ENCODE data around the gene SPTLC2. TPM values are rescaled to one million over a fixed set of nuclear protein-coding genes. Genes with fewer than 3 reads are reported as not detected.

SPTLC2 gene
- total RNA-seq, 2 donors from 2014 or later = 4.9 to 11.7 TPM

DNA sequence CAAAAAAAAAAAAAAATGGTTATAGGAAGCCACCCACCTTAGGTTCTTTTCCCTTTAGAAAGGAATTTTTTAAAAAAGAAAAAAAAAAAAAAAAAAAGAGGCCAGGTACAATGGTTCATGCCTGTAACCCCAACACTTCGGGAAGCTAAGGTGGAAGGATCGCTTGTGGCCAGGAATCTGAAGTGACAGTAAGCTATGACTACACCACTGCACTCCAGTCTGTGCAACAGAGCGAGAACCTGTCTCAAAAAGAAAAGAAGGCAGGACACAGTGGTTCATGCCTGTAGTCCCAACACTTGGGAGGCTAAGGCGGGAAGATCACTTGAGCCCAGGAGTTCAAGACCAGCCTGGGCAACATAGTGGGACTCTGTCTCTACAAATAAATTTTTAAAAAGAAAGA is 36.0 kb downstream of the SPTLC2 start:
- intact Hi-C loops (cut with DNase I) = no loop called here
- 93 to 97% methylated on average over 4 of the region's 4 CpGs for WGBS, 2 donors
- Histone ChIP-seq H3K9me3 (no peaks in the 10 kb centered on the region), H3K27me3 (no peaks in the 10 kb centered on the region), H3K27ac (no peak overlapping the region), H3K4me3 (no peak overlapping the region), H3K4me1 (peaks cover 12% of the 10 kb centered on the region), H3K36me3 (replicated peaks in 1 of 2; ENCODE audit: insufficient read depth in 1 of 2, low read depth in 2 of 2) (peaks cover 0 to 1% of the 10 kb centered on the region in 2 donors)
- no peak for DNase-seq
- TF ChIP-seq POLR2A (IDR thresholded peaks at IDR 0.05) = no peak
- TF ChIP-seq, protein P1, sequence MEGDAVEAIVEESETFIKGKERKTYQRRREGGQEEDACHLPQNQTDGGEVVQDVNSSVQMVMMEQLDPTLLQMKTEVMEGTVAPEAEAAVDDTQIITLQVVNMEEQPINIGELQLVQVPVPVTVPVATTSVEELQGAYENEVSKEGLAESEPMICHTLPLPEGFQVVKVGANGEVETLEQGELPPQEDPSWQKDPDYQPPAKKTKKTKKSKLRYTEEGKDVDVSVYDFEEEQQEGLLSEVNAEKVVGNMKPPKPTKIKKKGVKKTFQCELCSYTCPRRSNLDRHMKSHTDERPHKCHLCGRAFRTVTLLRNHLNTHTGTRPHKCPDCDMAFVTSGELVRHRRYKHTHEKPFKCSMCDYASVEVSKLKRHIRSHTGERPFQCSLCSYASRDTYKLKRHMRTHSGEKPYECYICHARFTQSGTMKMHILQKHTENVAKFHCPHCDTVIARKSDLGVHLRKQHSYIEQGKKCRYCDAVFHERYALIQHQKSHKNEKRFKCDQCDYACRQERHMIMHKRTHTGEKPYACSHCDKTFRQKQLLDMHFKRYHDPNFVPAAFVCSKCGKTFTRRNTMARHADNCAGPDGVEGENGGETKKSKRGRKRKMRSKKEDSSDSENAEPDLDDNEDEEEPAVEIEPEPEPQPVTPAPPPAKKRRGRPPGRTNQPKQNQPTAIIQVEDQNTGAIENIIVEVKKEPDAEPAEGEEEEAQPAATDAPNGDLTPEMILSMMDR (IDR thresholded peaks at IDR 0.05) = no peak
- no peak for ATAC-seq

DNA sequence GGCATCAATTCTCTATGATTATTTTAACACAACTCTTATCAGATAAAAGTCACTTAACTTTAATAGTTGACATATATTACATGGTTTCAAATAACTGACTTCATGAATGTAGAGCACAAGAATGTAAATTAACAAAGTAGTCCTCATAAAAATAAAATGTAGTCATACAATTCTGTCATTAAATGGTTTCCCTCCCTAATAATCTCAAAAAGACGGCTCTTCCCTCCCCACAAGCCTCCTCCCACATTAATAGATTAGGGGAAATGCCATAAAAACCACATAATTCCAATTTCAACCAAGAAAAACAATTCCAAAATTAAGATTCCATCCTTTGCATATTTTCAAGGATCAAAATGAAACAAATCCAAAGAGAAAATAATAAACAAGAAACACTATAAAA is 36.7 kb downstream of the SPTLC2 start:
- intact Hi-C loops (cut with DNase I) = no loop called here
- DNase-seq (no peak), ATAC-seq (no peak)
- TF ChIP-seq POLR2A (IDR thresholded peaks at IDR 0.05) = no peak
- TF ChIP-seq, protein P1 (IDR thresholded peaks at IDR 0.05) = no peak
- no peaks in the 10 kb centered on the region for H3K27me3 ChIP-seq
- no peak overlapping the region for H3K4me3 ChIP-seq
- no peaks in the 10 kb centered on the region for H3K9me3 ChIP-seq
- H3K27ac ChIP-seq = no peak overlapping the region
- 76 to 91% methylated on average over 1 of the region's 1 CpG for WGBS, 2 donors
- peaks cover 0 to 1% of the 10 kb centered on the region in 2 donors for H3K36me3 ChIP-seq (replicated peaks in 1 of 2; ENCODE audit: insufficient read depth in 1 of 2, low read depth in 2 of 2)
- H3K4me1 ChIP-seq = peaks cover 12% of the 10 kb centered on the region

DNA sequence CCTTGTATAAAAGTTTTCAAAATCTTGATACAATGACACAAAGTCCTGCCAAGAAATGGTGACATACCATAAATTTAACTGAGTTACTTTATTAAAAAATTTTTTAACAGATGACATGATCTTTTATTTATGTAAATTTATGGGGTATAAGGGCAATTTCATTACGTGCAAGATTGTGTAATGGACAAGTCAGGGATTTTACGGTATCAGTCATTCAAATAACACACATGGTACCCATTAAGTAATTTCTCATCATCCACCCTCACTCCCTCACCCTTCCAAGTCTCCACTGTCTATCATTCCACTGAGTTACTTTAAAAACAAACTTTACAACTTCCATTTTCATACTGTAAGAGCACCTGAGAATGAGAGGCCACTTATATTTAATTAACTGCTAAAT is 37.4 kb downstream of the SPTLC2 start:
- Histone ChIP-seq H3K4me3 (no peak overlapping the region), H3K36me3 (replicated peaks in 1 of 2; ENCODE audit: insufficient read depth in 1 of 2, low read depth in 2 of 2) (peaks cover 0 to 1% of the 10 kb centered on the region in 2 donors), H3K27me3 (no peaks in the 10 kb centered on the region), H3K4me1 (peaks cover 12% of the 10 kb centered on the region), H3K9me3 (no peaks in the 10 kb centered on the region), H3K27ac (no peak overlapping the region)
- WGBS, 2 donors = 55% methylated on average over 2 of the region's 2 CpGs
- intact Hi-C loops (cut with DNase I) = no loop called here
- ATAC-seq = no peak
- TF ChIP-seq, protein P1 (IDR thresholded peaks at IDR 0.05) = no peak
- no peak for TF ChIP-seq POLR2A (IDR thresholded peaks at IDR 0.05)
- DNase-seq = no peak

DNA sequence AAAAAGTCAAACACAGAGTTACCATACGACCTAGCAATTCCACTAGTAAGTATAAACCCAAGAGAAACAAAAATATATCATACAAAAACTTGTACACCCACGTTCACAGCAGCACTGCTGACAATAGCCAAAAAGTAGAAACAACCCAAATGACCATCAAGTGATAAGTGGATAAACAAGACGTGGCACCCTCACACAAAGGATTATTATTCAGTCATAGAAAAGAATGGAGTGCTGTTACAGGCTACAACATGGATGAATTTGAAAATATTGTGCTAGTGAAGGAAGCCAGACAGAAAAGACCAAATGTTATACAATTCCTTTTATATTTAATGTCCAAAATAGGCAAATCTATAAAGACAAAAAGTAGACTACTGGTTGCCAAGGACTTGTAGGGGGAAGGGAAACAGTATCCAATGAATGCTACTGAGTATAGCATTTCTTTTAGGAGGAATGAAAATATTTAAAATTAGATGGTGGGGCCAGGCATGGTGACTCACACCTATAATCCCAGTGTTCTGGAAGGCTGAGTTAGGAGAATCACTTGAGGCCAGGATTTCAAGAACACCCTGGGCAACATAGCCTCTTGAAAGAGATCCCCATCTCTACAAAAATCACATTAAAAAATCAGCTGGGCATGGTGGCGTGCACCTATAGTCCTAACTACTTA is 41.9 kb downstream of the SPTLC2 start:
- 55 to 58% methylated on average over 4 of the region's 4 CpGs for WGBS, 2 donors
- H3K4me3 ChIP-seq = no peak overlapping the region
- H3K27me3 ChIP-seq = no peaks in the 10 kb centered on the region
- TF ChIP-seq POLR2A (IDR thresholded peaks at IDR 0.05) = no peak
- TF ChIP-seq, protein P1 (IDR thresholded peaks at IDR 0.05) = no peak
- no peak for DNase-seq
- ATAC-seq = no peak
- intact Hi-C loops (cut with DNase I) = no loop called here
- H3K27ac ChIP-seq = no peak overlapping the region
- no peaks in the 10 kb centered on the region for H3K4me1 ChIP-seq
- H3K9me3 ChIP-seq = no peaks in the 10 kb centered on the region
- H3K36me3 ChIP-seq (replicated peaks in 1 of 2; ENCODE audit: insufficient read depth in 1 of 2, low read depth in 2 of 2) = peaks cover 0 to 1% of the 10 kb centered on the region in 2 donors

DNA sequence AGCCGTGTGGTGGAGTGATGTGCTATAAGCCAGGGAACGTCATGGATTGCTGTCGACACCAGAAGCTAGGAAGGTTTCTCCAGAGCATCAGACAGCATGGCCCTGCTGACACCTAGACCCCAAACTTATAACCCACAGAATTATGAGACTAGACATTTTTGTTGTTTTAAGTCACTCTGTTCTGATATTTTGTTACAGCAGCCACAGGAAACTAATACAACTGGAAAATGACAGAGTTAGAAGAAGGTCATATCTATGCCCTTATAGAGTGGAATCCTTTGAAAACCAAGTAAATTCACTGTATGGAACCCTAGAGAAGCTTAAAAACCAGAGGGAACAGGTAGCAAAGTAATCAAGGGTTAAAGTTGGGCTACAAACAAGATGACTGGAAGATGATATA is 42.5 kb downstream of the SPTLC2 start:
- 98 to 100% methylated on average over 2 to 3 of the region's 3 CpGs for WGBS, 2 donors
- DNase-seq (no peak), ATAC-seq (no peak)
- H3K27me3 ChIP-seq = no peaks in the 10 kb centered on the region
- H3K9me3 ChIP-seq = no peaks in the 10 kb centered on the region
- no peak overlapping the region for H3K4me3 ChIP-seq
- TF ChIP-seq POLR2A (IDR thresholded peaks at IDR 0.05) = no peak
- TF ChIP-seq, protein P1 (IDR thresholded peaks at IDR 0.05) = no peak
- H3K4me1 ChIP-seq = no peaks in the 10 kb centered on the region
- peaks cover 0 to 1% of the 10 kb centered on the region in 2 donors for H3K36me3 ChIP-seq (replicated peaks in 1 of 2; ENCODE audit: insufficient read depth in 1 of 2, low read depth in 2 of 2)
- intact Hi-C loops (cut with DNase I) = no loop called here
- H3K27ac ChIP-seq = no peak overlapping the region

Data from body of pancreas (tissue), 4 donors.